GM19468 (cell line): ENCODE measurements around the gene DLG2.
"Not testable (repeated sequence)": the region's sequence is repeated elsewhere in the genome, so short reads cannot be mapped to it uniquely, and the experiment has no call there.

Experiments
- ATAC-seq: cut with Tn5 transposase; IDR thresholded peaks from one replicate; pipeline ENCODE4 v1.9.1; 2021; ENCODE audit warnings: mild to moderate bottlenecking, moderate library complexity, moderate number of reproducible peaks; ENCODE audit not compliant: unreplicated experiment; ENCODE audit errors: extremely low read depth

The DLG2 gene

DNA sequence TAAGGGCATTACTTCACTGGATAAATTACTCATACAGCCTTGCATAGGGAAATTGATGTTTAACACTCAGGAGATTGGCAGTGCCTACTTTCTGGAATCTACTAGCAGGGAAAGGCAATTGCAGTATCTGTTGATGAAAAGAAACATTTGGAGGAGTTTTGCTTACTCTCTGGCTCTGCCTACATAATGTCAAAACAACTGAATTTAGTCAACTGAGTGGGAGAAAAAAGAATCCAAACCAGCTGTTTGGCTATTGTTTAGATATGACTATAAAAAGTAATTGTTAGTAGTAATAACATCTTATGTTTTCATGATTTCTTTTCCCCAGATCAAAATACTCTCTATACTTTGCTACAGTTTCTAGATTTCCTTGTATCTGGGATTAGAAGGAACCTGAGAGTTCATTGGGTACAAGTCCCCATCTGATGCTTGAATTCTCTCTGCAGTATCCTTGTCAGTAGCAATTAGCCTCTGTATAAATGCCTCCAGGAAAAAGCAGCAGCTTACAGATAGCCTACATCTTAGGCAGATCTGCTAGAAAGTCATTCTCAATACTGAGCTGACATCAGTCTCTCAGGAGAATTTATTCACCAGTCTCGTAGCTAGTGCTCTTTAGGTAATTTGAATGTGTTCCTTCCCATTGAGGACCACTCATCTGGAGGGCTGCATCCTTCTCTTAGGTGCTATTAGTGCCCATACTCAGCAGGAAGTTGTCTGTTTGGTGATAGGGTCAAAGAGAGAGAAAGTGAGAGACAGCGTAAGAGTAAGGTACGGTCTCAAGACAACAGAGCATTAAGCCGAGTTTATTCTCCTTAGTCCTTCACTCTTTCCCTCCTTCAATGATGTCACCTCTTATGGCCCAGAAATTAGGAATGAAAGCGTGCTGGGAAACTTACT lies 2155.1 kb downstream of the DLG2 start:
- no peak for ATAC-seq

DNA sequence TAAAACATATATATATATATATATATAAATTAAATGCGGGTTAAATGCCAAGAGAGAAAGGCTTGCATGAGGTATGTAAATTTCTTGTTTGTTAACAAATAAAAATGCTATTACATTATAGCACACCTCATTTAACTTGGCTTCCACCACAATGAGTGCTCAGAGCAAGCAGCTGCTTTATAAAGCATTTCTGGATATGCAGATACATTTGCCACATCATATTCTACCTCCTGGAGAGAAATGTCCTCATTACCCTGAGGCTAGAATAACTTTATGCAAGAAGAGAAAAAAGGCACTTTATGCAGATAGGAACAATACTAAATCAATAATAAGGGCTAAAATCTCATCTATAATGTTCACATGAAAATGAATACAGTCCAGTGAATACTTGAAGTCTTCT lies 2159.3 kb downstream of the DLG2 start:
- no peak for ATAC-seq

GRCh38 chr11:83464160-83464944 lies 2162.8 kb downstream of the DLG2 start:
- ATAC-seq = no peak

GRCh38 chr11:83459798-83460197 lies 2167.3 kb downstream of the DLG2 start:
- no peak for ATAC-seq

DNA sequence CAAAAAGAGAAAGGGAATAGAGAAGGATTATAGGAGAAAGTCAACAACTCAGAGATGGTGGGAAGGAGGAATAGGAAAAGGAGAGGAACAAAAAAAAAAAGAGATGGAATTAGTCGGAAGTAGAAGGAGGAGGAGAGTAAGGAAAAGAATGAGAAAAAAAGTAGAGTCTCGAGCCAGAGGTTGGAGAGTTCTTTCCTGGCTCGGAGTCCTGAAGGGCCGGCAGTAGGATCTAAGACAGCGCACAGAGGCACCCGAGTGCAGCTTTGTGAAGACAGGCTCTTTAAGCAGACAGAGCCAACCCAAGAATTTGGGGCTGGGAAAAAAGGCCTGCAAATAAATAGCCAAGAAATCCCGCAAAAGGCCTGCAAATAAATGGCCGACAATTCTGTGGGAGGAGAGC lies 2170.6 kb downstream of the DLG2 start:
- no peak for ATAC-seq

- ATAC-seq = no peak
Measured at GRCh38 chr11:83456075-83456474, 2171.1 kb downstream of the DLG2 start.

DNA sequence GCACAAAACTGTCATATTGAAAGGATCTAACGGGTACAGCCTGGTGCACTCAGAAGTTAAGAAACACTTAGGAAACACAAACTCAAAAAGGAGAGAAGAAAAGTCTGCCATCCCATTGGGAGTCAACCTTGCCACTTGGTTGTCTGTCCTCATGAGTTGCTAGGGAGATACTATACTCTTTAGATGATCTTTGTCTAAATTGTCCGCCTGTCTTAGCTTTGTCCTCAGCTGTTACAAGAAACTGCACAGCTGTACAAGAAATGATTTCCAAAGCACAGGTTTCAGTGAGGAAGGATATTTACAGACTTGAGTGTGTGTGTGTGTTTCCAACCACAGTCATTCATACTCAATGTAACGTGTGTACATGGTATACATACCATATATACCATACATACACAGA lies 2171.8 kb downstream of the DLG2 start:
- no peak for ATAC-seq

- no peak for ATAC-seq
Measured at GRCh38 chr11:83454674-83455073, 2172.5 kb downstream of the DLG2 start.

- no peak for ATAC-seq
Measured at GRCh38 chr11:83449338-83449913, 2177.7 kb downstream of the DLG2 start.

DNA sequence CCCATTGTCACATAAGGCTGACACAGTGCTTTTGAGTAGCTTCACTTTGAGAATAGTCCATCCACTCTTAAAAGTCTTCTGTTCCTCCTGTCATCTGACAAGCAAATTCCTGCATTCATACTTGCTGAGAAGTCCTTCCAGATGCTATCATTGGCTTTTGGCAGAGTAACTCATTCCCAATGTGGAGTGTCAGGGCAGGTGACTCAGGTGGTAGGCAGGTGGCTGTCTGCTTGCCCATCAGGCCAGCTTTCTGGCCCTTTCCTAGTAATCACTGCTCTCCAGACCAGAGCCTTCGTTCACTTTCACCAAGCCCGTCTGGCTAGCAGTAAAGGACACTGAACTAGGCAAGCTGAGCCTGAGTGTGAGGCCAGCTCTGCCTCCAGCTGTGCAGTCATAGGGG lies 2178.5 kb downstream of the DLG2 start:
- ATAC-seq = no peak

DNA sequence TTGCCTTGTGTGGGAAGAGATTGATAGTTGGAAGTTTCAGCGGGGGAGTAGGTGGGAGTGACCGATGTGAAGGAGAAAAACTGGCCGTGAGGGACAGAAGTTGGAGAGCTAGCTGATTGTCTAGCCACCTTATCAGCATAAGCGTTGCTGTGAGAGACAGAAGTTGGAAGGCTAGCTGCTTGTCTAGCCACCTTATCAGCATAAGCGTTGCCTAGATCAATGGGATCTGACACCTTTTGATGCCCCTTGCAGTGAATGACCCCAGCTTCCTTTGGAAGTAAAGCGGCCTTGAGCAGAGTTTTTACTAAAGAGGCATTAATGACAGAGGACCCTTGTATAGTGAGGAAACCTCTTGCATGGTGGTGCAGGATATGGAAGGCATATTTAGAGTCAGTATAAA lies 2183.3 kb downstream of the DLG2 start:
- not testable (repeated sequence) for ATAC-seq

GRCh38 chr11:83441601-83442000 lies 2185.5 kb downstream of the DLG2 start:
- no peak for ATAC-seq

DNA sequence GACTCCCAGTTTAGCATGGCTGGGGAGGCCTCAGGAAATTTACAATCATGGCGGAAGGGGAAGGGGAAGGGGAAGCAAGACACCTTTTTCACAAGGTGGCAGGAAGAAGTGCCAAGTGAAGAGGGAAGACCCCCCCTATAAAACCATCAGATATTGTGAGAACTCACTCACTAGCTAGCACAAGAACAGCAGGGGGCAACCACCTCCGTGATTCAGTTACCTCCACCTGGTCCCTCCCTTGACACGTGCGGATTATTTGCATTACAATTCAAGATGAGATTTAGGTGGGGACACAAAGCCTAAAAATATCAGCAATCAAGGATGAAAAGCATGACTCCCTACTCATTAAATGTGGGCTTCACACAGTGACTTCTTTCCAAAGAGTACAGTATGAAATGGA lies 2186.0 kb downstream of the DLG2 start:
- ATAC-seq = no peak

- no peak for ATAC-seq
Measured at GRCh38 chr11:83438438-83438837, 2188.7 kb downstream of the DLG2 start.

- no peak for ATAC-seq
Measured at GRCh38 chr11:83437939-83438338, 2189.2 kb downstream of the DLG2 start.

DNA sequence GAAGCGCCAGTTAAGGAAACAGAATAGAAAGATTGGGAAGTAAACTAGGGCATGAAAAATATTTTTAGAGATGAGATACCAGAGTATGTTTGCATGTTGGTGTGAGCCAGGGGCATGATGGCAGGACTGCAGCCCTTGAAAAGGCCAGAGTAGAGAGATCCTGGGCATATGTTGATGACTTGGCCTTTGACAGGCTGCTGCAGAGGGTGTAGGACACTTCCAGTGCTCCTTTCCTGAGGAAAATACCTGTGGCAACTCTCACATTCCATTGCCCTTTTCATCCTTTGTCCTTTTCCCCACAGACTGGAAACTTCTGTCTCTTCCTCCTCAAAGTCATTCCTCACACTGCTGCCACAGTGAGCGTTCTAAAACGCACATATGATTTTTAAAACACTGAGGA lies 2190.3 kb downstream of the DLG2 start:
- ATAC-seq = no peak

- not testable (repeated sequence) for ATAC-seq
Measured at GRCh38 chr11:83434812-83435211, 2192.3 kb downstream of the DLG2 start.

DNA sequence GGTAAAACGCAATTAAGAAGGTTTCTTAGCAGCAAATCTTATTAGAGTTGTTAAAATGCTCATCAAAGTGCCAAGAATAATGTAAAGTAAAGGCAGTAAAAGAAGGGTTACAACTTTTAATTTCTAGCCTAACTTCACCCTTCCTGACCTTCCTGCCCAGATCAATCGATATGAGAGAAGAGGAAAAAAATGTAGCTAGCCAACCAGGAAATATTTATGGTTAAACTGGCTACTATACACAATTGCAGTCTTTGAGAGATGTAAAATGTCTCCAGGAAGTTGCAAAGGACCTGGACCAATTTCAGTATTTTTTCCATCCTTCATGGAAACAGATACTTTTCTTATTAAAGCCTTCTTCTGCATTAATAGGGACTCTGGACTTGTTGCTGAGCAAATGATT lies 2199.2 kb downstream of the DLG2 start:
- no peak for ATAC-seq

- ATAC-seq = no peak
Measured at GRCh38 chr11:83427501-83427900, 2199.6 kb downstream of the DLG2 start.

DNA sequence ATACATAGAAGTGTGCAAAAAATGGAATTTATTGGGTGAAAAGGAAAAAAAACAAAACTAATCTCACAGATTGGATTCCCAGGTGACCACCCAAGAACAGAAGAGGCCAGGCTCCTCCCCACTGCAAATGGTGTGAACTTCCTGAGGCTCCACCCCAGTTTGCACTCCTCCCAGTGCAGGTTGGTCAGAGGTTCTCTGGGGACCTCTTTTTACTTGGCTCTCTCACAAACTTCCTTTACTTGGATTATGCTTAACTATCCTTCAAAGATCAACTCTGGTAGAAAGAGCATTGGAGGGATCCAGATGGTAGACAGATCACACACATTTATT lies 2202.0 kb downstream of the DLG2 start:
- ATAC-seq = no peak
